Measurements from ENCODE around the gene RENBP.

GRCh38 chrX:153901753-153902140, 42.7 kb downstream of the RENBP start:
- no peak for TF ChIP-seq CTCF (IDR thresholded peaks at IDR 0.05)
- TF ChIP-seq POLR2A (IDR thresholded peaks at IDR 0.05) = no peak
- no peak for TF ChIP-seq POLR2AphosphoS5 (IDR thresholded peaks at IDR 0.05)
- no peak for TF ChIP-seq EP300 (IDR thresholded peaks at IDR 0.05)
